GM12878 (cell line): ENCODE results near the gene MYOM1. TPM values are rescaled to one million over a fixed set of nuclear protein-coding genes. Genes with fewer than 3 reads are reported as not detected.

Experiments used
- ATAC-seq: fragments of 200-7000 bp; cut with Tn5 transposase; 3 replicates; pipeline ENCODE4 v1.9.1; 2020; ENCODE audit warnings: mild to moderate bottlenecking, moderate library complexity
- BruUV-seq: library from RNA; stranded (reverse); fragments of 400-500 nt; replicated peaks from 2 replicates; lab custom pipeline; 2021; lab: Mats Ljungman, UMichigan
- CTCF ChIA-PET: fragments of 300-600 bp; sonication (Branson Sonifier 250); formaldehyde crosslinking; extraction: SDS; loops from one replicate; lab custom pipeline; 2021; ENCODE audit warnings: inconsistent platforms; lab: Yijun Ruan, JAX
- POLR2A ChIA-PET: fragments of 350-600 bp; formaldehyde crosslinking; extraction: SDS; loops from one replicate; lab custom pipeline; 2021; ENCODE audit warnings: inconsistent platforms; lab: Charles Lee
- RAD21 ChIA-PET: fragments of 300-600 bp; sonication (Branson Sonifier 250); formaldehyde crosslinking; loops from one replicate; lab custom pipeline; 2023; ENCODE audit warnings: antibody characterized with exemption; ENCODE audit not compliant: unreplicated experiment; lab: Charles Lee
- SMC1A ChIA-PET: fragments of 300-600 bp; sonication (Branson Sonifier 250); formaldehyde crosslinking; loops from one replicate; lab custom pipeline; 2023; ENCODE audit not compliant: unreplicated experiment, uncharacterized antibody; lab: Charles Lee
- DNase-seq: peaks from one replicate; pipeline ENCODE4 v3.0.0-alpha.2; 2011; ENCODE audit warnings: low read depth, low spot score
- FAIRE-seq: peaks from 3 replicates; lab custom pipeline; 2011; peaks lifted over from hg19 to GRCh38; lab: Jason Lieb, UNC
- H2AFZ ChIP-seq: 2 replicates; pipeline ENCODE4 v1.6.0; 2011; ENCODE audit warnings: low read depth, low read length, control low read depth; ENCODE audit not compliant: control insufficient read depth
- H3K27ac ChIP-seq: 2 replicates; pipeline ENCODE4 v1.5.1; 2011; ENCODE audit warnings: control low read depth; ENCODE audit not compliant: control insufficient read depth, insufficient read depth
- H3K27me3 ChIP-seq, 2 experiments: replicated peaks in 1 of 2; 2 replicates each; pipeline versions ENCODE4 v1.6.0 to v1.6.1; 2011; ENCODE audit warnings: low read length in 1 of 2; ENCODE audit not compliant: control insufficient read depth in 2 of 2, insufficient read depth in 2 of 2
- H3K36me3 ChIP-seq, 2 experiments: 2 replicates each; pipeline ENCODE4 v1.5.1; 2011; ENCODE audit warnings: low read length in 1 of 2; ENCODE audit not compliant: control insufficient read depth in 2 of 2, insufficient read depth in 2 of 2
- H3K4me1 ChIP-seq: 2 replicates; pipeline ENCODE4 v1.6.1; 2011; ENCODE audit warnings: mild to moderate bottlenecking, low read length, moderate library complexity, mixed read lengths; ENCODE audit not compliant: control insufficient read depth, insufficient read depth
- H3K4me2 ChIP-seq: 2 replicates; pipeline ENCODE4 v1.6.0; 2011; ENCODE audit warnings: control low read depth; ENCODE audit not compliant: control insufficient read depth, insufficient read depth
- H3K4me3 ChIP-seq: fragments of 200-600 bp; sonication (generic); 2 replicates; pipeline ENCODE4 v1.5.1; 2016
- H3K79me2 ChIP-seq: 2 replicates; pipeline ENCODE4 v1.6.0; 2011; ENCODE audit warnings: low read length; ENCODE audit not compliant: control insufficient read depth, insufficient read depth
- H3K9ac ChIP-seq: 2 replicates; pipeline ENCODE4 v1.8.0; 2011; ENCODE audit warnings: low read length, control low read depth, mixed read lengths; ENCODE audit not compliant: control insufficient read depth, insufficient read depth
- H3K9me3 ChIP-seq: replicated peaks from 3 replicates; pipeline ENCODE4 v1.5.1; 2011; ENCODE audit warnings: mild to moderate bottlenecking, low read length; ENCODE audit not compliant: control insufficient read depth, insufficient read depth
- H4K20me1 ChIP-seq: 2 replicates; pipeline ENCODE4 v1.6.0; 2011; ENCODE audit not compliant: control insufficient read depth, insufficient read depth
- CREM ChIP-seq: IDR thresholded peaks from 2 replicates; pipeline ENCODE4 v1.6.1; 2014; ENCODE audit warnings: antibody characterized with exemption, low read depth
- FOXM1 ChIP-seq: IDR thresholded peaks from 2 replicates; pipeline ENCODE4 v1.6.1; 2012; ENCODE audit warnings: low read depth, mild to moderate bottlenecking, inconsistent platforms, low read length, moderate library complexity
- MTA2 ChIP-seq: fragments of 450-650 bp; IDR thresholded peaks from 2 replicates; pipeline ENCODE4 v1.6.1; 2016; ENCODE audit warnings: low read depth, mild to moderate bottlenecking, moderate library complexity
- NR2F1 ChIP-seq: fragments of 450-650 bp; conservative IDR thresholded peaks from 2 replicates; pipeline ENCODE4 v1.6.1; 2017; ENCODE audit warnings: mild to moderate bottlenecking
- RB1 ChIP-seq: fragments of 450-650 bp; formaldehyde crosslinking; IDR thresholded peaks from 2 replicates; pipeline ENCODE4 v1.6.1; 2017; ENCODE audit warnings: mild to moderate bottlenecking, borderline replicate concordance
- RELA ChIP-seq: fragments of 450-650 bp; IDR thresholded peaks from 2 replicates; pipeline ENCODE4 v1.8.0; 2014; ENCODE audit warnings: borderline replicate concordance; ENCODE audit not compliant: partially characterized antibody
- RFX5 ChIP-seq: IDR thresholded peaks from 2 replicates; pipeline ENCODE4 v1.6.1; 2011; ENCODE audit warnings: low read depth, low read length, improper control_type of control experiment
- SP1 ChIP-seq: IDR thresholded peaks from one replicate; pipeline ENCODE4 v1.6.1; 2011; ENCODE audit warnings: low read depth, low read length
- SPI1 ChIP-seq: IDR thresholded peaks from 2 replicates; pipeline ENCODE4 v1.6.1; 2011; ENCODE audit warnings: low read depth, mild to moderate bottlenecking, low read length, moderate library complexity, borderline replicate concordance; ENCODE audit not compliant: insufficient read depth
- ZNF24 ChIP-seq: fragments of 450-650 bp; IDR thresholded peaks from 2 replicates; pipeline ENCODE4 v1.6.1; 2017; ENCODE audit warnings: antibody characterized with exemption, mild to moderate bottlenecking
- ZNF592 ChIP-seq: fragments of 450-650 bp; IDR thresholded peaks from 2 replicates; pipeline ENCODE4 v1.6.1; 2017; ENCODE audit warnings: mild to moderate bottlenecking, moderate library complexity
- WGBS: methylation state at CpG from one replicate; pipeline ENCODE4 v1.1.6; 2016; ENCODE audit warnings: low lambda C conversion rate; ENCODE audit not compliant: insufficient replicate concordance, insufficient coverage; ENCODE audit errors: missing lambda C conversion rate; 5-methylcytosine and 5-hydroxymethylcytosine counted together
- in situ Hi-C: fragments of 300-500 bp; cut with MboI; formaldehyde crosslinking; loops from 9 replicates; pipeline ENCODE4 v1.14.3; 2018; ENCODE audit warnings: mixed read lengths
- intact Hi-C: fragments of 100-400 bp; cut with micrococcal nuclease; formaldehyde crosslinking; loops from one replicate; pipeline ENCODE4 v1.14.2; 2022; ENCODE audit not compliant: unreplicated experiment
- polyA plus RNA-seq, 11 experiments: library from polyadenylated mRNA; depleted of rRNA in 4 of 11; unstranded in 6 of 11; stranded (reverse) in 5 of 11; fragments of >200 nt; fragmentation: Nextera tagmentation in 4 of 11; fragmentation: Illumina TruSeq in 1 of 11; extraction: Ambion mirVana in 4 of 11; extraction: Trizol in 1 of 11; gene quantifications; 1 replicate in 1 of 11; 2 replicates in 10 of 11; pipeline versions ENCODE4 v1.2.1 to v1.2.3, GENCODE V29; 2011 to 2016; ENCODE audit warnings: inconsistent platforms in 2 of 11, missing spikeins in 2 of 11, low read depth in 1 of 11
- total RNA-seq, 4 experiments: library from RNA; depleted of rRNA in 3 of 4; stranded (reverse); fragments of >200 nt in 3 of 4; fragmentation: Illumina TruSeq in 1 of 4; extraction: Trizol in 1 of 4; gene quantifications; 2 replicates each; pipeline versions ENCODE4 v1.2.1 to v1.2.3, GENCODE V29; 2013 to 2021

MYOM1 gene
- total and polyA plus RNA-seq, 10 of the 15 experiments (the other 5 are each of a cell fraction or from before 2014, with no cell fraction given), result 0.06 to 1.0 (median 0.57) TPM

GRCh38 chr18:3048820-3049349 lies 170.9 kb downstream of the MYOM1 start:
- 61% methylated on average over 3 of the region's 3 CpGs for WGBS
- no peak overlapping the region for H3K4me3 ChIP-seq
- no peaks in the 10 kb centered on the region for H3K27me3 ChIP-seq
- H3K9me3 ChIP-seq, result no peaks in the 10 kb centered on the region
- ChIA-PET CTCF (interaction anchor here (0.8 kb wide), 1 partner anchor 37 kb away, joined by 4 read pairs; no protein-coding TSS in a partner anchor), SMC1A (interaction anchor here (0.6 kb wide), 1 partner anchor 217 kb away, joined by 3 read pairs; no protein-coding TSS in a partner anchor), POLR2A (no interaction called here), RAD21 (interaction anchor here (0.6 kb wide), 1 partner anchor 62 kb away, joined by 4 read pairs; no protein-coding TSS in a partner anchor)
- intact Hi-C loops, result no loop called here
- no peak overlapping the region for H3K4me2 ChIP-seq
- in situ Hi-C loops, result no loop called here
- H4K20me1 ChIP-seq, result no peaks in the 10 kb centered on the region
- peaks cover 8% of the 10 kb centered on the region for H3K4me1 ChIP-seq
- DNase-seq (no peak), ATAC-seq (no peak), FAIRE-seq (no peak)
- no peak overlapping the region for H3K27ac ChIP-seq
- TF ChIP-seq RB1 (no peak), SP1 (no peak), NR2F1 (no peak)
- BruUV-seq, result no TSS peak
- H3K79me2 ChIP-seq, result no peaks in the 10 kb centered on the region
- H3K36me3 ChIP-seq, result no peaks in the 10 kb centered on the region
- H2AFZ ChIP-seq, result no peak overlapping the region
- H3K9ac ChIP-seq, result no peak overlapping the region

- Histone ChIP-seq H3K27ac (no peak overlapping the region), H2AFZ (no peak overlapping the region), H3K36me3 (no peaks in the 10 kb centered on the region), H3K4me3 (no peak overlapping the region), H3K4me1 (peaks cover 8% of the 10 kb centered on the region), H3K27me3 (no peaks in the 10 kb centered on the region), H3K9ac (no peak overlapping the region), H3K9me3 (no peaks in the 10 kb centered on the region), H3K79me2 (no peaks in the 10 kb centered on the region), H4K20me1 (no peaks in the 10 kb centered on the region), H3K4me2 (no peak overlapping the region)
- RAD21 ChIA-PET, result no interaction called here
- POLR2A ChIA-PET, result no interaction called here
- ATAC-seq (no peak), DNase-seq (no peak), FAIRE-seq (no peak)
- intact Hi-C loops, result no loop called here
- WGBS, result 48% methylated on average over 6 of the region's 6 CpGs
- in situ Hi-C loops, result no loop called here
- CTCF ChIA-PET, result interaction anchor here (0.8 kb wide), 1 partner anchor 38 kb away, joined by 4 read pairs; no protein-coding TSS in a partner anchor
- no TSS peak for BruUV-seq
- SMC1A ChIA-PET, result no interaction called here
- TF ChIP-seq MTA2, result no peak
- no peak for TF ChIP-seq RELA
- TF ChIP-seq RFX5, result no peak
- TF ChIP-seq FOXM1, result no peak
- no peak for TF ChIP-seq SP1
- no peak for TF ChIP-seq ZNF592
- no peak for TF ChIP-seq SPI1
- no peak for TF ChIP-seq CREM
- TF ChIP-seq ZNF24, result no peak
Measured at GRCh38 chr18:3048121-3048520, 171.6 kb downstream of the MYOM1 start.
